Heart left ventricle (tissue), 16 donors: ENCODE results near the gene CNKSR3. TPM values are rescaled to one million over a fixed set of nuclear protein-coding genes. Genes with fewer than 3 reads are reported as not detected.

Source experiments
- ATAC-seq, 4 donors: fragments of 200-7000 bp; cut with Tn5 transposase; one replicate each; pipeline ENCODE4 v1.9.1; 2020 to 2022; ENCODE audit warnings: moderate library complexity in 4 of 4, mild to moderate bottlenecking in 3 of 4, moderate number of reproducible peaks in 1 of 4
- DNase-seq, 5 donors: peaks; one replicate each; pipeline ENCODE4 v3.0.0-alpha.2; 2020
- H3K27ac ChIP-seq, 12 donors: fragments of 200-600 bp; sonication (generic) in 4 of 12; one replicate each; pipeline versions ENCODE4 v1.5.0 to v1.8.0; 2016 to 2022; ENCODE audit warnings: mild to moderate bottlenecking in 2 of 12
- H3K27me3 ChIP-seq, 9 donors: fragments of 200-600 bp; sonication (generic) in 2 of 9; one replicate each; pipeline versions ENCODE4 v1.5.1 to v1.8.0; 2016 to 2022; ENCODE audit warnings: mild to moderate bottlenecking in 3 of 9
- H3K36me3 ChIP-seq, 9 donors: fragments of 200-600 bp; sonication (generic) in 2 of 9; one replicate each; pipeline versions ENCODE4 v1.5.0 to v1.8.0; 2018 to 2022; ENCODE audit warnings: mild to moderate bottlenecking in 2 of 9
- H3K4me1 ChIP-seq, 12 donors: fragments of 200-600 bp; sonication (generic) in 4 of 12; one replicate each; pipeline versions ENCODE4 v1.5.0 to v1.8.0; 2016 to 2022; ENCODE audit warnings: mild to moderate bottlenecking in 3 of 12
- H3K4me3 ChIP-seq, 12 donors: fragments of 200-600 bp; sonication (generic) in 4 of 12; one replicate each; pipeline versions ENCODE4 v1.5.0 to v1.8.0; 2017 to 2022; ENCODE audit warnings: mild to moderate bottlenecking in 9 of 12, moderate library complexity in 4 of 12
- H3K9me3 ChIP-seq, 12 donors: fragments of 200-600 bp; sonication (generic) in 4 of 12; one replicate each; pipeline versions ENCODE4 v1.5.0 to v1.8.0; 2016 to 2022; ENCODE audit warnings: mild to moderate bottlenecking in 1 of 12
- CTCF ChIP-seq, 12 donors: fragments of 200-600 bp; sonication (generic) in 4 of 12; IDR thresholded peaks; one replicate each; pipeline versions ENCODE4 v1.5.0 to v1.8.0; 2018 to 2022; ENCODE audit warnings: antibody characterized with exemption in 12 of 12, mild to moderate bottlenecking in 5 of 12
- POLR2A ChIP-seq, 2 donors: fragments of 450-650 bp; IDR thresholded peaks; one replicate each; pipeline ENCODE4 v1.6.1; 2017; ENCODE audit warnings: antibody characterized with exemption in 2 of 2, mild to moderate bottlenecking in 2 of 2, moderate library complexity in 2 of 2
- WGBS, 4 donors: extraction: QIAGEN DNeasy Blood & Tissue Kit in 2 of 4; methylation state at CpG; one replicate each; pipeline versions ENCODE4 v1.1.5 to v1.1.7; 2013 to 2018; 5-methylcytosine and 5-hydroxymethylcytosine counted together
- intact Hi-C, 10 donors: fragments of 100-400 bp; cut with DNase I; formaldehyde crosslinking; loops; one replicate each; pipeline versions ENCODE4 v1.11.1 to v1.14.2; 2022
- polyA plus RNA-seq, 2 donors: library from polyadenylated mRNA; stranded (reverse); fragments of 200-250 nt; gene quantifications; one replicate each; pipeline ENCODE4 v1.2.3, GENCODE V29; 2013
- total RNA-seq, 9 donors: library from RNA; depleted of rRNA in 2 of 9; stranded (reverse); fragments of >200 nt in 2 of 9; fragmentation: NEBNext Ultra II Directional in 3 of 9; extraction: Animal tissue kit (Norgen Biotek cat#: 25700) in 3 of 9; gene quantifications; one replicate each; pipeline versions ENCODE4 v1.1.0 to v1.2.4, GENCODE V29; 2016 to 2023
- donor health status: ischemic (EF 13 %, LVEDD 7.1; RV severe dilation, severe dysfunction).
- donor health status: healthy with polysubstance abuse.
- donor health status: DM: no; HTN: yes; CAD: no.
- donor health status: DM: no; HTN: no; CAD: no.
- donor health status: ischemic (EF 25% LVEDD 6.9; RV normal size, moderate dysfunction).
- donor health status: ischemic (EF 25% LVEDD 5.7; RV mildly dilated, moderate dysfunction).
- donor health status: healthy.
- donor health status: DM: yes; HTN: yes; CAD: no.
- donor health status: ischemic (EF 35%, LVEDD 5.7; RV mildly dilated, moderate dysfunction).
- donor health status: nonischemic (EF 11% LVEDD 7.7; RV severe dilation, severe dysfunction).
- donor health status: DM: yes; HTN: yes; CAD: no.
- donor health status: PGD.
- donor health status: ischemic (EF 29% LVEDD 5.4; RV normal size, mild dysfunction).
- donor health status: nonischemic (EF 23%, LVEDD 6.1; RV moderate dilation, normal function).

CNKSR3 gene
- total and polyA plus RNA-seq, 11 donors, result 5.9 to 30.7 (median 17.7) TPM

GRCh38 chr6:154506582-154506981, 3.9 kb downstream of the CNKSR3 start:
- intact Hi-C loops, result loop anchor here in 3 of 10 donors (5.0 to 10.0 kb wide), 2 partner anchors 52 to 74 kb away; no protein-coding TSS in a partner anchor
- Histone ChIP-seq H3K4me3 (no peak overlapping the region), H3K4me1 (peaks cover 0 to 31% (median 14%) of the 10 kb centered on the region in 12 donors), H3K27ac (no peak overlapping the region), H3K27me3 (peaks cover 0 to 22% (median 0%) of the 10 kb centered on the region in 9 donors), H3K9me3 (no peaks in the 10 kb centered on the region), H3K36me3 (no peaks in the 10 kb centered on the region)
- ATAC-seq (no peak), DNase-seq (no peak)
- TF ChIP-seq POLR2A (IDR thresholded peaks at IDR 0.05), result no peak
- TF ChIP-seq CTCF (IDR thresholded peaks at IDR 0.05), result no peak
- WGBS, 4 donors, result 90 to 96% (median 91%) methylated on average over 9 of the region's 9 CpGs

GRCh38 chr6:154506108-154506507, 4.4 kb downstream of the CNKSR3 start:
- H3K36me3 ChIP-seq, result no peaks in the 10 kb centered on the region
- ATAC-seq, result no peak
- no peak overlapping the region for H3K27ac ChIP-seq
- H3K9me3 ChIP-seq, result no peaks in the 10 kb centered on the region
- TF ChIP-seq POLR2A (IDR thresholded peaks at IDR 0.05), result no peak
- TF ChIP-seq CTCF (IDR thresholded peaks at IDR 0.05), result no peak
- intact Hi-C loops, result loop anchor here in 3 of 10 donors (5.0 to 10.0 kb wide), 2 partner anchors 51 to 74 kb away; no protein-coding TSS in a partner anchor
- H3K4me3 ChIP-seq, result no peak overlapping the region
- DNase-seq, result no peak
- peaks cover 0 to 22% (median 0%) of the 10 kb centered on the region in 9 donors for H3K27me3 ChIP-seq
- H3K4me1 ChIP-seq, result peaks cover 0 to 31% (median 11%) of the 10 kb centered on the region in 12 donors

GRCh38 chr6:154504865-154505449, 5.5 kb downstream of the CNKSR3 start:
- no peaks in the 10 kb centered on the region for H3K36me3 ChIP-seq
- no peak for ATAC-seq
- TF ChIP-seq CTCF (IDR thresholded peaks at IDR 0.05) (no peak), POLR2A (IDR thresholded peaks at IDR 0.05) (no peak)
- DNase-seq, result no peak
- peaks cover 0 to 40% (median 10%) of the 10 kb centered on the region in 12 donors for H3K4me1 ChIP-seq
- no peak overlapping the region for H3K27ac ChIP-seq
- H3K4me3 ChIP-seq, result no peak overlapping the region
- WGBS, 4 donors, result 86 to 91% (median 89%) methylated on average over 5 of the region's 5 CpGs
- H3K9me3 ChIP-seq, result no peaks in the 10 kb centered on the region
- H3K27me3 ChIP-seq, result peaks cover 0 to 15% (median 0%) of the 10 kb centered on the region in 9 donors
- intact Hi-C loops, result loop anchor here in 4 of 10 donors (5.0 to 10.0 kb wide), 3 partner anchors 50 to 73 kb away; no protein-coding TSS in a partner anchor

- no peaks in the 10 kb centered on the region for H3K9me3 ChIP-seq
- no peaks in the 10 kb centered on the region for H3K36me3 ChIP-seq
These were observed 6.4 kb downstream of the CNKSR3 start for GRCh38 chr6:154504102-154504501.

More at GRCh38 chr6:154504102-154504501, 6.4 kb downstream of the CNKSR3 start:
- Histone ChIP-seq H3K4me1 (peaks cover 0 to 47% (median 16%) of the 10 kb centered on the region in 12 donors), H3K27me3 (peaks cover 0 to 7% (median 0%) of the 10 kb centered on the region in 9 donors), H3K27ac (no peak overlapping the region), H3K4me3 (no peak overlapping the region)
- WGBS, 4 donors, result 54 to 58% (median 56%) methylated on average over 4 of the region's 4 CpGs
- DNase-seq (no peak), ATAC-seq (no peak)
- intact Hi-C loops, result loop anchor here in 4 of 10 donors (5.0 to 10.0 kb wide), 2 partner anchors 49 to 57 kb away; no protein-coding TSS in a partner anchor
- TF ChIP-seq CTCF (IDR thresholded peaks at IDR 0.05), result no peak
- TF ChIP-seq POLR2A (IDR thresholded peaks at IDR 0.05), result no peak
